CD4-positive, CD25-positive, alpha-beta regulatory T cell (primary cell): Measurements from ENCODE around the gene PRKCQ. TPM values are rescaled to one million over a fixed set of nuclear protein-coding genes. Genes with fewer than 3 reads are reported as not detected.

Experiments
- ATAC-seq, 2 donors: fragments of 150-1000 bp; cut with Tn5 transposase; one replicate each; pipeline ENCODE4 v1.10.0; 2021; ENCODE audit warnings: low read depth in 2 of 2, moderate number of reproducible peaks in 2 of 2, moderate library complexity in 1 of 2
- DNase-seq, 3 donors: peaks; one replicate each; pipeline versions ENCODE4 v3.0.0 to v3.0.0-alpha.2; 2012 to 2022; ENCODE audit warnings: mixed read lengths in 1 of 3
- H3K27ac ChIP-seq: one replicate; pipeline ENCODE4 v1.7.0; 2013; ENCODE audit warnings: mild to moderate bottlenecking, low read length; ENCODE audit not compliant: insufficient read depth, poor library complexity, severe bottlenecking
- H3K27me3 ChIP-seq: one replicate; pipeline ENCODE4 v1.7.0; 2013; ENCODE audit warnings: low read length; ENCODE audit not compliant: control insufficient read depth, insufficient read depth
- H3K36me3 ChIP-seq: one replicate; pipeline ENCODE4 v1.7.0; 2013; ENCODE audit warnings: mild to moderate bottlenecking, low read length, moderate library complexity; ENCODE audit not compliant: control insufficient read depth, insufficient read depth
- H3K4me1 ChIP-seq: 2 replicates; pipeline ENCODE4 v1.7.0; 2013; ENCODE audit warnings: mild to moderate bottlenecking, low read length; ENCODE audit not compliant: insufficient read depth, control insufficient read depth, poor library complexity, severe bottlenecking
- H3K4me3 ChIP-seq: one replicate; pipeline ENCODE4 v1.7.0; 2013; ENCODE audit warnings: low read depth, mild to moderate bottlenecking, low read length, moderate library complexity
- H3K9me3 ChIP-seq, 2 experiments: 1 replicate in 1 of 2; 2 replicates in 1 of 2; pipeline ENCODE4 v1.7.0; 2013; ENCODE audit warnings: low read length in 2 of 2, mild to moderate bottlenecking in 1 of 2, moderate library complexity in 1 of 2; ENCODE audit not compliant: control insufficient read depth in 2 of 2
- H3K27ac Mint-ChIP-seq, 3 donors: one replicate each; pipeline ENCODE4 v1.8.0; 2020 to 2022; ENCODE audit warnings: mild to moderate bottlenecking in 3 of 3, mixed read lengths in 3 of 3, moderate library complexity in 2 of 3
- H3K27me3 Mint-ChIP-seq: one replicate; pipeline ENCODE4 v1.8.0; 2022; ENCODE audit warnings: mild to moderate bottlenecking, mixed read lengths
- H3K36me3 Mint-ChIP-seq: one replicate; pipeline ENCODE4 v1.8.0; 2020; ENCODE audit warnings: mixed read lengths
- H3K4me1 Mint-ChIP-seq, 4 donors: one replicate each; pipeline ENCODE4 v1.8.0; 2020 to 2022; ENCODE audit warnings: mixed read lengths in 4 of 4, mild to moderate bottlenecking in 1 of 4
- H3K4me3 Mint-ChIP-seq, 4 donors: one replicate each; pipeline ENCODE4 v1.8.0; 2020 to 2022; ENCODE audit warnings: mild to moderate bottlenecking in 4 of 4, mixed read lengths in 4 of 4, moderate library complexity in 3 of 4
- H3K9me3 Mint-ChIP-seq, 7 donors: one replicate each; pipeline ENCODE4 v1.8.0; 2020 to 2022; ENCODE audit warnings: mixed read lengths in 7 of 7, mild to moderate bottlenecking in 3 of 7, moderate library complexity in 2 of 7
- polyA plus RNA-seq, 4 donors: library from polyadenylated mRNA; unstranded; fragments of 300-500 nt; fragmentation: Illumina TruSeq; gene quantifications; one replicate each; pipeline ENCODE4 v1.2.3, GENCODE V29; 2021
- total RNA-seq: library from RNA; stranded (reverse); gene quantifications from one replicate; pipeline ENCODE4 v1.2.3, GENCODE V29; 2022

Gene PRKCQ
- total and polyA plus RNA-seq, 5 donors from 2014 or later: 62.4 to 87.3 (median 69.2) TPM

GRCh38 chr10:6492896-6493295 is 87.2 kb downstream of the PRKCQ start:
- ATAC-seq (no peak), DNase-seq (no peak)
- H3K27me3 ChIP-seq: no peaks in the 10 kb centered on the region
- H3K4me3 Mint-ChIP-seq: peak overlapping the region in 1 of 4 donors; percentile 8
- H3K4me1 ChIP-seq: peaks cover 24% of the 10 kb centered on the region
- peak overlapping the region; percentile 87 for H3K27ac ChIP-seq
- no peaks in the 10 kb centered on the region for H3K9me3 ChIP-seq
- H3K36me3 ChIP-seq: peaks cover 96% of the 10 kb centered on the region
- peaks cover 8 to 32% (median 14%) of the 10 kb centered on the region in 4 donors for H3K4me1 Mint-ChIP-seq
- H3K27ac Mint-ChIP-seq: peak overlapping the region in 2 of 3 donors; percentile 68 to 93
- H3K36me3 Mint-ChIP-seq: peaks cover 42% of the 10 kb centered on the region
- H3K4me3 ChIP-seq: no peak overlapping the region
- no peaks in the 10 kb centered on the region for H3K9me3 Mint-ChIP-seq
- no peaks in the 10 kb centered on the region for H3K27me3 Mint-ChIP-seq

DNA sequence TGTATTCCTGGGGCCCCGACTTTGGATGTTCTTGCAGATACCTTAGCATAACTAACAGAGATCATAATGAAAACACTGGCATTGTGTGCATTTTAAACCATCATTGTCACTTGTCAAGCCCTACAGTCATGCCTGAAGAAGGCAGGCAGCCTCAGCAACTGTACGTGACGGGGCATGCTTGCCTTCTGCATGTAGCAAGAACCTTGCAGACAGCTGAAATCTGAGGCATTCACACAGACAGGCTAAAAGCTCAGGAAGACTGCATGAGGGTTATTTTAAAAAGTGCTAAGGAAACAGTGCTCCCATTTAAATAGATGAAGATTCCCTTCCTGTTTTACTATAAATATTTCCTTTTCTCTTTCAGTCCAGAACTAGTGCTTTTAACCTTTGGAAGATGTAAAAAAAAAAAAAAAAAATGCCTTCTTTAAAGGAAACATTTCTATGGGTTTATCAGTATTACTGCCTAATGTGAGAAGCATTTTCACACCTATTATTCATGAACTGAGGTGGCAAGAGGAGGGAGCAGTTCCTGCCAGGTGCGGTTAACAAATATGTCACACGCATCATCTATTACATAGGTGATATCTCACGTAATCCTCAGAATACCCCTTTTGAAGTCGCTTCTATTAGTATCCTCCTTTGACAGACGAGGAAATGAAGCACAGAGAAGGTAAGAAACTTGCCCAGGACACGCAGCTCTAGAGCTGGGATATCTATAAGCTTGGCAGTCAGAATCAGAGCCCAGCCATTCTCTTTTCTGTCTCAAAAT is 88.1 kb downstream of the PRKCQ start:
- peak in 2 of 3 donors; percentile 42 to 64 for DNase-seq
- H3K9me3 Mint-ChIP-seq: no peaks in the 10 kb centered on the region
- peaks cover 49% of the 10 kb centered on the region for H3K36me3 Mint-ChIP-seq
- H3K27me3 ChIP-seq: no peaks in the 10 kb centered on the region
- peaks cover 94% of the 10 kb centered on the region for H3K36me3 ChIP-seq
- no peaks in the 10 kb centered on the region for H3K27me3 Mint-ChIP-seq
- H3K27ac Mint-ChIP-seq: peak overlapping the region; percentile 24 to 95 (median 93)
- peaks cover 22% of the 10 kb centered on the region for H3K4me1 ChIP-seq
- H3K27ac ChIP-seq: peak overlapping the region; percentile 87
- no peak overlapping the region for H3K4me3 ChIP-seq
- no peaks in the 10 kb centered on the region for H3K9me3 ChIP-seq
- peak; percentile 57 to 58 for ATAC-seq
- H3K4me3 Mint-ChIP-seq: peak overlapping the region in 3 of 4 donors; percentile 69 to 80 (median 76)
- H3K4me1 Mint-ChIP-seq: peaks cover 8 to 30% (median 14%) of the 10 kb centered on the region in 4 donors

DNA sequence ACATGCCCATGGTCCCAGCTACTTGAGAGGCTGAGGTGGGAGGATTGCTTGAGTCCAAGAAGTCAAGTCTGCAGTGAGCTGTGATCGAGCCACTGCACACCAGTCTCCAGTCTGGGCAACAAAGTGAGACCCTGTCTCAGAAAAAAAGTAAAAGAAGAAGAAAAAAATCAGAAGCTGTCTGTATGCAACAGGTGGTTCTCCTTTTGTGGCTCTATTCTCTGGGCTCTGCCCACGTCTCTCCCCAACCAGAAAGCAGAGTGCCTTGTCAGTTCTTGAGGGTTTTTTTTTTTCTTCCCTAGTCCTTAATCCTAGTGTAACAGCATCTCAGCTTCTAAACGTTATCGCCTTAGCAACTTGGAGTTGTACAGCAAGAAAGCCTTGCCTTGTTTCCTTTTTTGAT is 89.5 kb downstream of the PRKCQ start:
- H3K36me3 ChIP-seq: peaks cover 95% of the 10 kb centered on the region
- Mint-ChIP-seq H3K27ac (peak overlapping the region; percentile 42 to 93 (median 81)), H3K4me1 (peaks cover 8 to 36% (median 14%) of the 10 kb centered on the region in 4 donors), H3K4me3 (no peak overlapping the region), H3K36me3 (peaks cover 61% of the 10 kb centered on the region), H3K27me3 (no peaks in the 10 kb centered on the region), H3K9me3 (no peaks in the 10 kb centered on the region)
- no peak overlapping the region for H3K27ac ChIP-seq
- no peaks in the 10 kb centered on the region for H3K9me3 ChIP-seq
- no peak overlapping the region for H3K4me3 ChIP-seq
- DNase-seq (no peak), ATAC-seq (no peak)
- no peaks in the 10 kb centered on the region for H3K27me3 ChIP-seq
- peaks cover 21% of the 10 kb centered on the region for H3K4me1 ChIP-seq

GRCh38 chr10:6487920-6488319 is 92.2 kb downstream of the PRKCQ start:
- Histone ChIP-seq H3K27ac (no peak overlapping the region), H3K9me3 (no peaks in the 10 kb centered on the region), H3K4me1 (peaks cover 12% of the 10 kb centered on the region), H3K4me3 (no peak overlapping the region), H3K36me3 (peaks cover 98% of the 10 kb centered on the region), H3K27me3 (no peaks in the 10 kb centered on the region)
- Mint-ChIP-seq H3K36me3 (peaks cover 82% of the 10 kb centered on the region), H3K9me3 (no peaks in the 10 kb centered on the region), H3K27me3 (no peaks in the 10 kb centered on the region), H3K4me3 (no peak overlapping the region), H3K4me1 (peaks cover 18 to 52% (median 27%) of the 10 kb centered on the region in 4 donors), H3K27ac (no peak overlapping the region)
- no peak for DNase-seq
- no peak for ATAC-seq

- no peak overlapping the region for H3K4me3 ChIP-seq
- no peak for ATAC-seq
These were observed 93.8 kb downstream of the PRKCQ start for GRCh38 chr10:6486309-6486708.

GRCh38 chr10:6482737-6483357 is 97.2 kb downstream of the PRKCQ start:
- no peaks in the 10 kb centered on the region for H3K27me3 ChIP-seq
- Mint-ChIP-seq H3K4me3 (peak overlapping the region in 2 of 4 donors; percentile 27 to 65), H3K9me3 (no peaks in the 10 kb centered on the region), H3K27ac (peak overlapping the region; percentile 10 to 68 (median 51)), H3K4me1 (peaks cover 25 to 38% (median 30%) of the 10 kb centered on the region in 4 donors), H3K36me3 (peaks cover 75% of the 10 kb centered on the region), H3K27me3 (no peaks in the 10 kb centered on the region)
- H3K36me3 ChIP-seq: peaks cover 93% of the 10 kb centered on the region
- peaks cover 16% of the 10 kb centered on the region for H3K4me1 ChIP-seq
- no peak for ATAC-seq
- peak overlapping the region; percentile 27 for H3K4me3 ChIP-seq
- no peaks in the 10 kb centered on the region for H3K9me3 ChIP-seq
- H3K27ac ChIP-seq: peak overlapping the region; percentile 45
- DNase-seq: peak in 1 of 3 donors; percentile 37

More at GRCh38 chr10:6486309-6486708, 93.8 kb downstream of the PRKCQ start:
- no peak overlapping the region for H3K27ac ChIP-seq
- peaks cover 22 to 48% (median 27%) of the 10 kb centered on the region in 4 donors for H3K4me1 Mint-ChIP-seq
- H3K36me3 ChIP-seq: peaks cover 98% of the 10 kb centered on the region
- peak in 1 of 3 donors; percentile 34 for DNase-seq
- peaks cover 80% of the 10 kb centered on the region for H3K36me3 Mint-ChIP-seq
- no peaks in the 10 kb centered on the region for H3K27me3 Mint-ChIP-seq
- peaks cover 16% of the 10 kb centered on the region for H3K4me1 ChIP-seq
- H3K9me3 ChIP-seq: no peaks in the 10 kb centered on the region
- no peaks in the 10 kb centered on the region for H3K27me3 ChIP-seq
- no peaks in the 10 kb centered on the region for H3K9me3 Mint-ChIP-seq
- H3K4me3 Mint-ChIP-seq: no peak overlapping the region
- peak overlapping the region in 1 of 3 donors; percentile 59 for H3K27ac Mint-ChIP-seq

- peaks cover 27% of the 10 kb centered on the region for H3K4me1 ChIP-seq
- peaks cover 83% of the 10 kb centered on the region for H3K36me3 ChIP-seq
- no peak overlapping the region for H3K27ac ChIP-seq
- ATAC-seq (no peak), DNase-seq (peak in 1 of 3 donors; percentile 35)
- Mint-ChIP-seq H3K4me3 (no peak overlapping the region), H3K27me3 (no peaks in the 10 kb centered on the region), H3K36me3 (peaks cover 70% of the 10 kb centered on the region), H3K9me3 (no peaks in the 10 kb centered on the region), H3K27ac (peak overlapping the region in 2 of 3 donors; percentile 6 to 62), H3K4me1 (peaks cover 42 to 53% (median 50%) of the 10 kb centered on the region in 4 donors)
- H3K27me3 ChIP-seq: no peaks in the 10 kb centered on the region
- H3K9me3 ChIP-seq: no peaks in the 10 kb centered on the region
- H3K4me3 ChIP-seq: no peak overlapping the region
These were observed 101.4 kb downstream of the PRKCQ start for GRCh38 chr10:6478722-6479121.
